HepG2 (cell line): ENCODE results near the gene JPH2. TPM values are rescaled to one million over a fixed set of nuclear protein-coding genes. Genes with fewer than 3 reads are reported as not detected.

Source experiments
- ATAC-seq: fragments of 200-7000 bp; cut with Tn5 transposase; 3 replicates; pipeline ENCODE4 v1.9.1; 2020; ENCODE audit warnings: mild to moderate bottlenecking, moderate library complexity
- BruUV-seq: library from RNA; stranded (reverse); fragments of 400-500 nt; replicated peaks from 2 replicates; lab custom pipeline; 2021; lab: Mats Ljungman, UMichigan
- CTCF ChIA-PET: fragments of 300-600 bp; formaldehyde crosslinking; extraction: SDS; loops from one replicate; lab custom pipeline; 2021; ENCODE audit warnings: low total read pairs, inconsistent platforms, low intra/inter-chr PET ratio; lab: Yijun Ruan, JAX
- POLR2A ChIA-PET: fragments of 350-600 bp; sonication (Branson Sonifier 250); formaldehyde crosslinking; loops from one replicate; lab custom pipeline; 2020; ENCODE audit warnings: antibody characterized with exemption, inconsistent platforms; lab: Yijun Ruan, JAX
- DNase-seq: peaks from one replicate; pipeline ENCODE4 v3.0.0-alpha.2; 2015; ENCODE audit warnings: low spot score
- FAIRE-seq: peaks from 3 replicates; lab custom pipeline; 2011; peaks lifted over from hg19 to GRCh38; lab: Jason Lieb, UNC
- H2AFZ ChIP-seq: one replicate; pipeline ENCODE4 v1.6.1; 2011; ENCODE audit warnings: low read length, inconsistent platforms
- H3K27ac ChIP-seq: fragments of 300-600 bp; 3 replicates; pipeline ENCODE4 v1.8.0; 2011; ENCODE audit warnings: mixed run types, mild to moderate bottlenecking, mixed read lengths, low read length, inconsistent platforms; ENCODE audit not compliant: insufficient read depth; ENCODE audit errors: extremely low read length
- H3K27me3 ChIP-seq, 2 experiments: fragments of 200-600 bp in 1 of 2; 2 replicates in 1 of 2; 3 replicates in 1 of 2; pipeline versions ENCODE4 v1.6.0 to v1.8.0; 2011; ENCODE audit warnings: low read length in 2 of 2, mild to moderate bottlenecking in 2 of 2, moderate library complexity in 2 of 2, inconsistent platforms in 1 of 2; ENCODE audit not compliant: insufficient read depth in 2 of 2, control insufficient read depth in 1 of 2
- H3K36me3 ChIP-seq, 2 experiments: fragments of 200-600 bp in 1 of 2; replicated peaks in 1 of 2; 2 replicates in 1 of 2; 3 replicates in 1 of 2; pipeline versions ENCODE4 v1.5.1 to v1.8.0; 2011; ENCODE audit warnings: low read length in 2 of 2, inconsistent platforms in 1 of 2; ENCODE audit not compliant: insufficient read depth in 2 of 2, control insufficient read depth in 1 of 2
- H3K4me1 ChIP-seq: 2 replicates; pipeline ENCODE4 v1.5.1; 2012; ENCODE audit warnings: low read length, inconsistent platforms; ENCODE audit not compliant: insufficient read depth
- H3K4me2 ChIP-seq: 2 replicates; pipeline ENCODE4 v1.6.0; 2011; ENCODE audit warnings: low read depth, low read length, inconsistent platforms
- H3K4me3 ChIP-seq, 3 experiments: fragments of 200-600 bp in 1 of 3; sonication (generic), shearing (Covaris generic) in 1 of 3; replicated peaks in 1 of 3; 2 replicates each; pipeline ENCODE4 v1.5.1; 2011 to 2016; ENCODE audit warnings: low read length in 3 of 3, inconsistent platforms in 2 of 3, low read depth in 2 of 3, mild to moderate bottlenecking in 2 of 3, control low read depth in 1 of 3, mixed read lengths in 1 of 3; ENCODE audit not compliant: insufficient read depth in 1 of 3
- H3K79me2 ChIP-seq: one replicate; pipeline ENCODE4 v1.6.1; 2011; ENCODE audit warnings: low read length, inconsistent platforms; ENCODE audit not compliant: insufficient read depth
- H3K9ac ChIP-seq: 2 replicates; pipeline ENCODE4 v1.6.0; 2011; ENCODE audit warnings: mild to moderate bottlenecking, low read depth, low read length, inconsistent platforms; ENCODE audit not compliant: insufficient read depth
- H3K9me3 ChIP-seq: 2 replicates; pipeline ENCODE4 v1.5.1; 2012; ENCODE audit warnings: mild to moderate bottlenecking, low read length
- H4K20me1 ChIP-seq: 2 replicates; pipeline ENCODE4 v1.6.0; 2011; ENCODE audit warnings: inconsistent platforms, mild to moderate bottlenecking, low read length, moderate library complexity; ENCODE audit not compliant: insufficient read depth
- ARHGAP35 ChIP-seq: sonication (generic); formaldehyde crosslinking; IDR thresholded peaks from 2 replicates; pipeline ENCODE4 v1.9.0; 2022; ENCODE audit warnings: mild to moderate bottlenecking, inconsistent platforms, moderate library complexity, missing genetic modification reagents, borderline replicate concordance
- EHMT2 ChIP-seq: fragments of 200-600 bp; sonication (generic); IDR thresholded peaks from 2 replicates; pipeline ENCODE4 v1.7.0; 2017; ENCODE audit warnings: antibody characterized with exemption, low read depth, low read length, borderline replicate concordance
- NFE2 ChIP-seq: sonication (generic); formaldehyde crosslinking; IDR thresholded peaks from 2 replicates; pipeline ENCODE4 v1.4.0; 2020; ENCODE audit warnings: missing genetic modification reagents
- RBM22 ChIP-seq: fragments of 200-400 bp; formaldehyde crosslinking; optimal IDR thresholded peaks from 2 replicates; pipeline ENCODE3; 2017; ENCODE audit warnings: mild to moderate bottlenecking, low read length, moderate library complexity
- RFX1 ChIP-seq: fragments of 450-650 bp; IDR thresholded peaks from 2 replicates; pipeline ENCODE4 v1.6.1; 2017
- TAF1 ChIP-seq: sonication (generic); formaldehyde crosslinking; IDR thresholded peaks from 2 replicates; pipeline ENCODE4 v1.4.0; 2020; ENCODE audit warnings: missing genetic modification reagents
- ZBTB7A ChIP-seq: sonication (generic); formaldehyde crosslinking; IDR thresholded peaks from 2 replicates; pipeline ENCODE4 v1.8.0; 2022; ENCODE audit warnings: mild to moderate bottlenecking, missing genetic modification reagents
- ZBTB7B ChIP-seq: sonication (generic); formaldehyde crosslinking; IDR thresholded peaks from 2 replicates; pipeline ENCODE4 v1.4.0; 2020; ENCODE audit warnings: missing genetic modification reagents
- WGBS: methylation state at CpG from one replicate; pipeline ENCODE4 v1.1.6; 2017; ENCODE audit warnings: low lambda C conversion rate; 5-methylcytosine and 5-hydroxymethylcytosine counted together
- in situ Hi-C: cut with HindIII; loops from 2 replicates; pipeline ENCODE4 v1.10.0; 2017; ENCODE audit warnings: low pct_unique_long_range_greater_than_20kb; ENCODE audit not compliant: extremely low pct_ligation_motif_present
- intact Hi-C: fragments of 100-400 bp; cut with micrococcal nuclease; formaldehyde crosslinking; loops from one replicate; pipeline ENCODE4 v1.10.0; 2022; ENCODE audit not compliant: unreplicated experiment
- polyA plus RNA-seq, 8 experiments: library from polyadenylated mRNA; depleted of rRNA in 3 of 8; stranded (reverse) in 7 of 8; unstranded in 1 of 8; fragments of >200 nt; fragmentation: Illumina TruSeq in 4 of 8; extraction: Trizol in 4 of 8; gene quantifications; 2 replicates each; pipeline versions ENCODE4 v1.2.1 to v1.2.3, GENCODE V29; 2011 to 2016; ENCODE audit warnings: low read depth in 4 of 8, missing spikeins in 1 of 8, mixed read lengths in 1 of 8; ENCODE audit not compliant: insufficient read depth in 1 of 8
- total RNA-seq, 5 experiments: library from RNA; depleted of rRNA; stranded (reverse); fragments of >200 nt; fragmentation: Illumina TruSeq; extraction: Trizol; gene quantifications; 2 replicates each; pipeline ENCODE4 v1.2.3, GENCODE V29; 2016; ENCODE audit warnings: low read depth in 1 of 5
- TF ChIP-seq, protein P1 (sequence below): sonication (generic); formaldehyde crosslinking; IDR thresholded peaks from 2 replicates; pipeline ENCODE4 v1.4.0; 2020; ENCODE audit warnings: mild to moderate bottlenecking, missing genetic modification reagents
- TF ChIP-seq, protein P2 (sequence below): sonication (generic); formaldehyde crosslinking; IDR thresholded peaks from 2 replicates; pipeline ENCODE4 v1.4.0; 2020; ENCODE audit warnings: low read depth, mild to moderate bottlenecking, missing genetic modification reagents

Gene JPH2
- total and polyA plus RNA-seq, 2 of the 13 experiments (the other 11 are each of a cell fraction or from before 2014, with no cell fraction given): 0.42 TPM; not detected in 1

DNA sequence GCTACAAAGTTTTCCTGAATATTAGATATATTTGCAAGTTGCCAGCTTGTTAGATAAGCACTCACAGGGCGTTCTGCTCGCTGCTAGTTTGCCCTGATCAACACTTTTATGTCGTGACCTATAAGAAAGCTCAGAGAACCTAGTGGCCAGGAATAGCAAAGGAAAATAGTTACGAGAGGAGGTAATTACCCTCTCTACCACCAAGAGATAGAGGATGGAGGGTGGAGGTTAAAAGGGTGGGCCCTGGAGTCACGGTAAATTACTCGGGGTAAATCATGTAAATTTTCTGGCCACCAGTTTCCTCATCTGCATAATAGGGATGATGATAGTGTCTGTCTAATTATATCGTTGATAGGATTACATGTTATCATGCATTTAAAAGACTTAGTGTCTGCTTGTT, 87.2 kb downstream of the JPH2 start:
- POLR2A ChIA-PET: no interaction called here

DNA sequence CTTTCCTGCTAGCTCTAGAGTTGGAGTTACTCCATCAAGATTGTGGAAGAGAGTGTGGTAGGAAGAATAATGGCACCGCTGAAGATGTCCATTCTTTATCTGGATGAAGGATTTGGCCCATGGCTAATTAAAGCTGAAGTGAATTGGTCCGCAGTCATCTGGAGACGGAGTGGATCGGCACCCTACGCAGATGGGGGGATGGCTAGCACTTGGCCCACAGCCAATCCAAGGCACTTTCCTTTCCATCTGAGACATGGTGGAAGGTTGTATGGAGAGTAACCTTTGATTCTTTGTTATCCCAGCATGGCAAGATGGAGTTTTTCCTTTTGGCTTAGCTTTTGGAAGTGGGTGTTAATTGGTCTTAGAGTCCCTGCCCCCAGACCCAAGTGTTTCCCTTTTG, 88.3 kb downstream of the JPH2 start:
- Histone ChIP-seq H2AFZ (no peak overlapping the region), H3K4me3 (no peak overlapping the region), H3K27me3 (peaks cover 0 to 1% of the 10 kb centered on the region in 2 experiments; a peak in 1 of 5 replicates), H3K4me1 (no peaks in the 10 kb centered on the region), H3K36me3 (no peaks in the 10 kb centered on the region), H3K4me2 (no peak overlapping the region), H3K9ac (no peak overlapping the region), H3K79me2 (no peaks in the 10 kb centered on the region), H3K9me3 (no peaks in the 10 kb centered on the region), H3K27ac (no peak overlapping the region), H4K20me1 (no peaks in the 10 kb centered on the region)
- no TSS peak for BruUV-seq
- intact Hi-C loops (no loop called here), in situ Hi-C loops (no loop called here)
- ATAC-seq (no peak), DNase-seq (no peak), FAIRE-seq (peak; percentile 36)
- POLR2A ChIA-PET: no interaction called here
- no peak for TF ChIP-seq RBM22
- no peak for TF ChIP-seq ZBTB7B
- no peak for TF ChIP-seq ZBTB7A
- no peak for TF ChIP-seq NFE2 (CRISPR knock-in tag)
- TF ChIP-seq RFX1: no peak
- no peak for TF ChIP-seq TAF1 (CRISPR knock-in tag)
- WGBS: 84% methylated on average over 5 of the region's 5 CpGs
- CTCF ChIA-PET: no interaction called here

More for the DNA sequence above, 87.2 kb downstream of the JPH2 start:
- H3K36me3 ChIP-seq: no peaks in the 10 kb centered on the region
- FAIRE-seq (no peak), ATAC-seq (no peak), DNase-seq (no peak)
- CTCF ChIA-PET: no interaction called here
- H3K9me3 ChIP-seq: no peaks in the 10 kb centered on the region
- in situ Hi-C loops: no loop called here
- WGBS: 3% methylated on average over 7 of the region's 7 CpGs
- peaks cover 0 to 1% of the 10 kb centered on the region in 2 experiments; a peak in 2 of 5 replicates for H3K27me3 ChIP-seq
- TF ChIP-seq, protein P1, sequence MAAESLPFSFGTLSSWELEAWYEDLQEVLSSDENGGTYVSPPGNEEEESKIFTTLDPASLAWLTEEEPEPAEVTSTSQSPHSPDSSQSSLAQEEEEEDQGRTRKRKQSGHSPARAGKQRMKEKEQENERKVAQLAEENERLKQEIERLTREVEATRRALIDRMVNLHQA (CRISPR knock-in tag): no peak
- TF ChIP-seq EHMT2 (no peak), ARHGAP35 (CRISPR knock-in tag) (no peak)
- TF ChIP-seq, protein P2, sequence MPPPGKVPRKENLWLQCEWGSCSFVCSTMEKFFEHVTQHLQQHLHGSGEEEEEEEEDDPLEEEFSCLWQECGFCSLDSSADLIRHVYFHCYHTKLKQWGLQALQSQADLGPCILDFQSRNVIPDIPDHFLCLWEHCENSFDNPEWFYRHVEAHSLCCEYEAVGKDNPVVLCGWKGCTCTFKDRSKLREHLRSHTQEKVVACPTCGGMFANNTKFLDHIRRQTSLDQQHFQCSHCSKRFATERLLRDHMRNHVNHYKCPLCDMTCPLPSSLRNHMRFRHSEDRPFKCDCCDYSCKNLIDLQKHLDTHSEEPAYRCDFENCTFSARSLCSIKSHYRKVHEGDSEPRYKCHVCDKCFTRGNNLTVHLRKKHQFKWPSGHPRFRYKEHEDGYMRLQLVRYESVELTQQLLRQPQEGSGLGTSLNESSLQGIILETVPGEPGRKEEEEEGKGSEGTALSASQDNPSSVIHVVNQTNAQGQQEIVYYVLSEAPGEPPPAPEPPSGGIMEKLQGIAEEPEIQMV (CRISPR knock-in tag): no peak
- H2AFZ ChIP-seq: no peak overlapping the region
- BruUV-seq: no TSS peak
- no peak overlapping the region for H3K4me2 ChIP-seq
- intact Hi-C loops: no loop called here
- H3K27ac ChIP-seq: no peak overlapping the region
- H3K79me2 ChIP-seq: no peaks in the 10 kb centered on the region
- H3K4me1 ChIP-seq: no peaks in the 10 kb centered on the region
- H4K20me1 ChIP-seq: no peaks in the 10 kb centered on the region
- no peak overlapping the region for H3K4me3 ChIP-seq
- no peak overlapping the region for H3K9ac ChIP-seq
